HG03354 (cell line): Measurements from ENCODE around the gene LTBP3.
"Not testable (repeated sequence)": the region's sequence is repeated elsewhere in the genome, so short reads cannot be mapped to it uniquely, and the experiment has no call there.

Experiments used
- ATAC-seq: cut with Tn5 transposase; IDR thresholded peaks from one replicate; pipeline ENCODE4 v1.9.1; 2021; ENCODE audit warnings: mild to moderate bottlenecking; ENCODE audit not compliant: unreplicated experiment, poor library complexity, severe bottlenecking

LTBP3 gene

DNA sequence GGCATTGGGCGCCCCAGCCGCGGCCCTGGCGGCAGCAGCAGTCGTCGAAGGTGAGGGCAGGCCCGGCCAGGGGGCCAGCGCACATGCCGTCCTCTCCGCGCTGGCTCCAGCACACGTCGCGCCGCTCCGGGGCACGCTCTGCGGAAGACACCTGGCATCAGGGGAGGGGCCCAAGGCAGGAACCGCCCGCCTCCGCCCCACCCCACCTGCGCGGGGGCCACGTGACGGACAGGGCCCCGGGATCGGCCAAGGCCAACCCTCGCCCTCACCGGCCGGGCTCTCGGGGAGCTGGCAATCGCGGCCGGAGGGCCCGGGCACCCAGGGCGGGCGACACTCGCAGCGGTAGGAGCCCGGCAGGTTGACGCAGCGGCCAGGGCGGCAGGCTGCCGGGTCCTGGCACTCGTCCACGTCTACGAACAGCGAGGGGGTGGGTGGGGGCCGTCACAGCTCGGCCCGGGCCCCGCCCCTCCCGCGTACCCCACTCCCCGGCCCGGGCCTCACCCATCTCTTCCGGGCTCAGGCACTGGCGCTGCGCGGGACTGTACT lies 18.3 kb downstream of the LTBP3 start:
- peak; percentile 56 for ATAC-seq

GRCh38 chr11:65538915-65539743 lies 19.0 kb downstream of the LTBP3 start:
- no peak for ATAC-seq

- ATAC-seq: no peak
These were observed 19.8 kb downstream of the LTBP3 start for GRCh38 chr11:65538232-65538914.

GRCh38 chr11:65537620-65538231 lies 20.4 kb downstream of the LTBP3 start:
- ATAC-seq: no peak

GRCh38 chr11:65537296-65537597 lies 20.9 kb downstream of the LTBP3 start:
- ATAC-seq: no peak

- ATAC-seq: no peak
These were observed 21.5 kb downstream of the LTBP3 start for GRCh38 chr11:65536412-65537295.

DNA sequence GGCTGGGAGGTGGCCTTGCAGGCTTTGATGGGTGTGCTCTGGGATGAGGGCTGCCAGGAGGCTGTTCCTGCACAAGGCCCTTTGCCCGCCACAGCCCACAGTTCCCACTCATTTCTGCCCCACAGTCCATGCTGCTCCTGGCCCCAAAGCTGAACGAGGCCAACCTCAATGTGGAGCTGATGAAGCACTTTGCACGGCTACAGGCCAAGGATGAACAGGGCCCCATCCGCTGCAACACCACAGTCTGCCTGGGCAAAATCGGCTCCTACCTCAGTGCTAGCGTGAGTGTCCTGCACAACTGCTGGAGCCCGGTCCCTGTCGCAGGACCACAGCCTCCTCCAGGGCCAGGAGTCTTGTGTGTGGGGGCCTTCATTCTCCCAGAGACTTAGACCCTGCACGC lies 23.1 kb downstream of the LTBP3 start:
- ATAC-seq: no peak

- no peak for ATAC-seq
These were observed 25.6 kb downstream of the LTBP3 start for GRCh38 chr11:65532388-65533064.

GRCh38 chr11:65530157-65530496 lies 28.0 kb downstream of the LTBP3 start:
- ATAC-seq: no peak

- ATAC-seq: no peak
These were observed 28.5 kb downstream of the LTBP3 start for GRCh38 chr11:65529475-65530156.

DNA sequence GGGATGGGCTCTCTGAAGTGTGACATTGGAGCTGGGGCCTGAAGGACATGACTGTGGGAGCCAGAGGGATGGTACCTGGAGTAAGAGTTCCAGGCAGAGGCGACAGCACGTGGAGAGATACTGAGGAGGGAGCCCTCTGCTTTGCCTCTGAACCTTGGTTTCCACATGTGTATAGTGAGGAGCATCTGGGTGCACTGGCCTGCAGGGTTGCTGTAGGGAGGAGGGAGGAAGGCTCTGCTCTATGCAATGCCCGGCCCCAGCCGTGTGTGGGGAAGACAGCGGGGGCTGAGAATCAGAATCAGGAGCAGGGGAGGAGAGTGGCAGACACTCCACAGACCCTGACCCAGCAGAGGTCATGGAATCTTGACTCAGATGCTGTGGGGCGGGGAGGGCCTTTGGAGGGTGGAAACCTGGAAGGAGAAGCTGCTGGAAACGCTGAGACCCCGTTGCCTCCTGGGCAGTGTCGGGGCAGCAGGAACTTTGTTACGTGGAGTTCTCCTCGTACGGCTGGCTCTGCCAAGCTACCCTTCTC lies 29.3 kb downstream of the LTBP3 start:
- ATAC-seq: no peak

DNA sequence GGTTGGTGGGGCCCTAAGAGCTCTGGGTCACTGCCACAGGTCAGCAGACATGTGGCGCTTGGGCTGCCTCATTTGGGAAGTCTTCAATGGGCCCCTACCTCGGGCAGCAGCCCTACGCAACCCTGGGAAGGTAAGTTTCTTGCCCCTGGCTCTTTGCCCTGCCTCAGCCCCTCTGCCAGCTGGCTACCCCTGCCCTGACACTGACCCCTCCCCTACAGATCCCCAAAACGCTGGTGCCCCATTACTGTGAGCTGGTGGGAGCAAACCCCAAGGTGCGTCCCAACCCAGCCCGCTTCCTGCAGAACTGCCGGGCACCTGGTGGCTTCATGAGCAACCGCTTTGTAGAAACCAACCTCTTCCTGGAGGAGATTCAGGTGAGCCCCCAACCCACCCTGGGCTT lies 31.4 kb downstream of the LTBP3 start:
- no peak for ATAC-seq

DNA sequence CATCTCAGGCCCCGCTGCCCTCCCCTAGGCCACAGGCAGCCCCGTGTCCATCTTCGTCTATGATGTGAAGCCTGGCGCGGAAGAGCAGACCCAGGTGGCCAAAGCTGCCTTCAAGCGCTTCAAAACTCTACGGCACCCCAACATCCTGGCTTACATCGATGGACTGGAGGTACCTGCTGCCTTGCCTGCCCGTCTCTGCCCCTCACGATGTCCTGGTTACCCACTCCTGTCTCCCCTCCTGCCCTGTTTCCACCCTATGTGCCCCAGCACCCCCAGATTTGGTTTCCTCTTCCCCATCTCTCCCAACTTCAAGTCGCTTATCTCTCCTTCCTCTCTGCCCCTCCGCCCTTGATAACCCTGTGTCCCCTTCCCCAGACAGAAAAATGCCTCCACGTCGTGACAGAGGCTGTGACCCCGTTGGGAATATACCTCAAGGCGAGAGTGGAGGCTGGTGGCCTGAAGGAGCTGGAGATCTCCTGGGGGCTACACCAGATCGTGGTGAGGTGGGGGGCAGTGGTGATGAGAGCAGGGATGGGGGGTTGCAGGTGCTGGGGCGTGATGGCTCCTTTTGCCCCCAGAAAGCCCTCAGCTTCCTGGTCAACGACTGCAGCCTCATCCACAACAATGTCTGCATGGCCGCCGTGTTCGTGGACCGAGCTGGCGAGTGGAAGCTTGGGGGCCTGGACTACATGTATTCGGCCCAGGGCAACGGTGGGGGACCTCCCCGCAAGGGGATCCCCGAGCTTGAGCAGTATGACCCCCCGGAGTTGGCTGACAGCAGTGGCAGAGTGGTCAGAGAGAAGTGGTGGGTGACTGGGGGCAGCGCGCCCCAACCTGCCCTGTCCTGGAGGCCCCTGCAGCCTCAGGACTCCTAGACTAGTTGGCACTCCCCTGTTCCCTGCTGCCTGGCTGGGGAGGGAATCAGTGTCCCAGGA lies 32.3 kb downstream of the LTBP3 start:
- no peak for ATAC-seq

- peak; percentile 67 for ATAC-seq
These were observed 33.2 kb downstream of the LTBP3 start, which contains the start of gene SCYL1 for GRCh38 chr11:65524741-65525545. Gene SCYL1, plus strand, starts transcription at chr11:65525083. Its CDS starts 71 bp downstream, at chr11:65525154.

DNA sequence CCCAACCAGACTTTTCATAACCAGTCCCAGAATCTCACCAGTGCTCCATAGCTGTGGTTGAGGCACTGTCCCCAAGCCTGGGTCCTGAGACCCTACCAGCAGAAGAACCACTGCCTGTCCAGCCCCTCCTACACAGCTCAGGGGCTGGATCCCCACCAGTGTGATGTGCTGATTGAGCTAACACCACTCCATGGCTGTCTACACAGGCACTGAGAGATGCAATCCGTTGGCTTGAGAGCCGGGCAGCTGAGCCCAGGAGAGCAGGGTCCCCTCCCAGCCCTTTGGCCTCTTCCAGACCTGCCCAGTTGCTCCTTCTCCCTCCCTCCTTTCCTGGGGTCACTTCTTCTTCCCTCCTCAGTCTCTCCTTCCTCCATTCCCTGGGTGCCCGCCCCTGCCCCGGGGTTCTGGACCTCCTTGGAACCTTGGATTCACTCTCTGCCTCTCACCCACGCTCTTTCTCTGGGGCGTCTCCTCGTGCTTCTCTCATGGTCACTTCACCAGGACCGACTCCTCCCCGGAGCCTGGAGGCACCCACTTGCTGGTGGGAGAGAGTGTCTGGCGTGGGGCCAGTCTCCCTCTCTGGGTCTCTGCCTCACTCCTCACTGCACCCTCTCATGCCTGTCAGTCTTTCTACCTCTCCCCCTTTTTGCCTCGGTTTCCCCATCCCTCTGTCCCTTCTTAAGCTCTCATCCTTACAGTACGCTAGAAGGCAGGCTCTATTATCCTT lies 34.0 kb downstream of the LTBP3 start:
- ATAC-seq: peak; percentile 11

GRCh38 chr11:65523631-65523968 lies 34.6 kb downstream of the LTBP3 start:
- ATAC-seq: not testable (repeated sequence)
